GOT3 (cell line): ENCODE data around the gene METTL24.

Experiments
- DNase-seq: peaks from one replicate; lab custom pipeline; 2025; ENCODE audit warnings: mixed read lengths; lab: John Stamatoyannopoulos, UW

METTL24 gene

DNA sequence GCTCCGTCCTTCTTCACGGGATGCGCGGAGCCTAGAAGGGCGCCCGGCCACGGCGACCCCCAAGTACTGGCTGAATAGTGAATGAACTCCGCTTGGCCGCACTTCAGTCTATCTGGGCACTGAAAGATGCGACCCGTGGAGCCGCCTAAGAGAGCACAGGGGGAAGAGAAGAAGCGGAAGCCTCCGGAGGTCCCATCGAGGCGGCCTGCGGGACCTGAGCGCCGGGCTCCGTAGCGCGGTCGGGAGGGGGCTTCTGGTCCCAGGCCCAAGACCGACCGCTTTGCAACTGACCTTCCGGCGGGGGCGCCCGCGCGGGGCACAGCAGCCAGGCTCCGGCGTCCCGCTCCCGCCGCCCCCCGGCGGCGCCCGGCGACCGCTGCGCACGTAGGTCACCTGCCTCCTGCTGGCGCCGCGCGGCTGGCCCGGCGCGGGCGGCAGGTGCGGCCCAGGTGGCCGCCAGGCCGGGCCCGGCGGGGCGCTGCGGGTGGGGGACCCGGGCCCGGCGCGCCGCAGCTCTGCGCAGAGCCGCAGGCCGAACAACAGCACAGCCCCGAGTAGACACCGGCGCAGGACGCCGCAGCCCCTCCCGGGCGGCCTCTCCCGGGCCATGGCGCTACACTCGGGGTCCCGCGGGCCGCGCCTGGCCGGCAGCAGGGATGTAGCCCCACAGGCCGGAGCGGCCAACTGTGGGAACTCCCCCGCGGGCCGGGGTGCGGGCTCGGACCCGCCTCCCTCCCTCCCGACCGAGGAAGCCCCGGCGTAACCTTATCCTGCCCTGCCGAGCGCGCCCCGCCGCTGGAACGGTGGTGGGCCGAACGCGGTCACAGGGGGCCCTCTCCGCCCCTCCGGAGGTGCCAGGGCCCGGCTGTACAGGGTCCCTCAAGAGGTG lies at the start of gene METTL24:
Gene METTL24, minus strand, starts transcription at position 686 of the 889 bp plus-strand sequence. Its CDS starts 77 bp downstream, at position 609.
- no peak for DNase-seq

DNA sequence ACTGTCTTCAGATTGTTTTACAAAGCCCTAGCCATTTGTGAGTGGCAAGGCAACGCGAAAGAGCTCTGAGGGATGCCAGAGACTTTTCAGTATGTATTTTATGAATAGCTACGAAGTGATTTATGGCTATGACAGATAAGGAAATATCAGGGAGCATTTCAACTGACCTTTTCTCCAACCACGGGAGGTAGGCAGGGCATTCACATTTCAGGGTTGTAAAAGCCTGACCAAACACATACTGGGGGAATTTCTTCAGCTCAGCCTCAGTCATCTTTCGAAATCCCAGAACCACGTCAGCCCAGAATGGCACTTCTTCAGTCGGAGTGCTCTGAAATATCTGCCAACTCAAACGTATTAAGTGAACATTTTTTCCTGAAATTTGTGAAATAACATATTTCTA lies 46.5 kb upstream of the METTL24 start:
- DNase-seq: no peak

DNA sequence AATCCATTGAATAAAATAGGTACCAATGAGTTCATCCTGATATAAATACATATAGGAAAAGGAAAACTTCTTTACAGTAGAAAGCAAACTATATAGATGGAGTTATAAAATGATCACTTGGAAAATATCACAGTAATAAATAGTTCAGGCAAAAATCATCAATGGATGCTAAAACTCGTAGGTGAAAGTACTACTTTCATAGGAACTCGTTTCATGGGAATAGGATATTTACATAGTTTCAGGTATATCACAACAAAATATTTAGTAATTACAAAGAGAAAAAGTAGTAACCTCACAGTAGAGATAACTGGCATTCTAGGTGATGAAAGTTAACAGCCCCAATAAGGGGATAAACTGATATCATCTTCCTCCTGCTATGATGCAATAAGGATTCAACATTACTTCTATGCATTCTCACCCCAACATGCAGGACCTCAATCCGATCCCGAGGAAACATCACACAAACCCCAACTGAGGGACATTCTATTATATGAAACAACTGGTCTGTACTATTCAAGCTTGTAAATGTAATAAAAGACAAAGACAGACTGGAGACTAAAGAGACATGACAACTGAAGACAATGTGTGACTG lies 43.5 kb upstream of the METTL24 start:
- DNase-seq: no peak

- DNase-seq: no peak
These were observed 42.1 kb upstream of the METTL24 start for GRCh38 chr6:110400208-110400607.

DNA sequence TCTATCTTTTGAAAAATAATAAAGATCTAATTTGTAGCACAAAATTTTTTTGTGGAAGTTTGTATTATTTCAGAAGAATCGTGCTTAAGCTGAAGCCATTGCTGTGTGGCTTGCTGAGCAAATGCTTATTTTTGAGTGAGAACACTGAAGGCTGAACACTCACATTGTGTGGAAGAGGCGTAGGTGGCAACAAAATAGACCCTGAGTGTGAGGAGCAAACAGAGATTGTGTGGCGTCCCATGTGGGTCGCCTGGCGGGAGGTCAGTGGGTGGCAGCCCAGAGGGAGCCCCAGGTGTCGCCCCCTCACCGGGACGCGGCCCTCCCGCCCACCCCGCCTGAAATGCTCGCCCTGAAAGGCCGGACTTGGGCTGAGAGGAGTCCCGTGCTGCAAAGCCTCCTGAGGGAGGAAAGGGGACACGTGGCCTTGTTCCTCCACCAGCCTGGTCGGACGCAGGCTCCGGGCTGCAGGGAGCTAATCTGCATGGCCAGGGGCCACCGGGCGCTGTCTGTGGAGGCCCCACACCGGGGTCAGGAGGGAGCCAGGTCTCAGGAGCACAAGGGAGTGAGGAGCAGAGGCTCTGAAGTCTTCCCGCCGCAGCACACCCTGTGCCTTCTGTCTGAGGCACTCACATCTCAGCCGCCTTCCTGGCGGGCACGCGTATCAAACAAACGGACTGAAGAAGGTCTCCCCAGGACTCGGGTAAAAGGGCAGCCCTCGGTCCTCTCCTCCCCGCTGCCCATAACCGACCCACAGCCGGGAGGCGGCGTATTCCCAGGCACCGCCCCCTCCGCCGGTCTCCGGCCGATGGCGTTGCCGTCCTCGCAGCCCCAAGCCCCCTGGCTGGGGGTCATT lies 41.3 kb upstream of the METTL24 start:
- no peak for DNase-seq

GRCh38 chr6:110398778-110399177 lies 40.6 kb upstream of the METTL24 start:
- DNase-seq: no peak

DNA sequence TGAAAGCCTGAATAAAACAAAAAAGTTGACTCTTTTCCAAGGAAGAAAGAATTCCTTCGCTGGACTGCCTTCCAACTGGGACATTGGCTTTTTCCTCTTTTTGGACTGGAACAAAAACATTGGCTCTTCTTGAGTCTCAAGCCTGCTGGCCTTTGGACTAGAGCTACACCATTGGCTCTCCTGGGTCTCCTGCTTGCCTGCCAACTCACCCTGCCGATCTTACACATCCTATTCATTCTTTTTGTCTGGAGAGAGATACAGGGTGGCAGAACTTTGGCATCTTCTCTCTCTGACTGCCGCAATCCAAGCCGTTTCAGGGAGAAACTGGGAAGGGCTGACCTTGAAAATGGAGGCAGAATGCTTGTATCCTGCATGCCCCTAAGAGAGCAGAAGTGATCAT lies 37.1 kb upstream of the METTL24 start:
- no peak for DNase-seq

DNA sequence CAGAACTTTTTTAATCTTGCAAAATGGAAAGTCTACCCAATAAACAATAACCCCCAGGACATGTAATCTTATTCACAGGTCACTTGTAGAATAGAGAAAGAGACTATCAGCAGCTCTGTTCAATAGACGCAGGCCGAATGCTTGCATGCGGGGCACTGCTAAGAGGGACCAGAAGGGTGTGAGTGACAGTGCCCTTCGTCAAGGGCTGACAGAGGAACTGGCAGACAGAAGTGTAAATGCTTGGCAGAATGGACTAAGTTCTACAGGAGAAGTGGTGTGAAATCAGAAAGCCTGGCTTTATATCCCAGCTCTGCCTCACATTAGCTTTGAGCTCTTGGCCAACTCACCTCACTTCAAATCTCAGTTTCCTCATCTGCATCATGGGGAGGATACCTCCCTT lies 36.3 kb upstream of the METTL24 start:
- DNase-seq: no peak

GRCh38 chr6:110392727-110393126 lies 34.6 kb upstream of the METTL24 start:
- no peak for DNase-seq

GRCh38 chr6:110390404-110390803 lies 32.3 kb upstream of the METTL24 start:
- DNase-seq: no peak

DNA sequence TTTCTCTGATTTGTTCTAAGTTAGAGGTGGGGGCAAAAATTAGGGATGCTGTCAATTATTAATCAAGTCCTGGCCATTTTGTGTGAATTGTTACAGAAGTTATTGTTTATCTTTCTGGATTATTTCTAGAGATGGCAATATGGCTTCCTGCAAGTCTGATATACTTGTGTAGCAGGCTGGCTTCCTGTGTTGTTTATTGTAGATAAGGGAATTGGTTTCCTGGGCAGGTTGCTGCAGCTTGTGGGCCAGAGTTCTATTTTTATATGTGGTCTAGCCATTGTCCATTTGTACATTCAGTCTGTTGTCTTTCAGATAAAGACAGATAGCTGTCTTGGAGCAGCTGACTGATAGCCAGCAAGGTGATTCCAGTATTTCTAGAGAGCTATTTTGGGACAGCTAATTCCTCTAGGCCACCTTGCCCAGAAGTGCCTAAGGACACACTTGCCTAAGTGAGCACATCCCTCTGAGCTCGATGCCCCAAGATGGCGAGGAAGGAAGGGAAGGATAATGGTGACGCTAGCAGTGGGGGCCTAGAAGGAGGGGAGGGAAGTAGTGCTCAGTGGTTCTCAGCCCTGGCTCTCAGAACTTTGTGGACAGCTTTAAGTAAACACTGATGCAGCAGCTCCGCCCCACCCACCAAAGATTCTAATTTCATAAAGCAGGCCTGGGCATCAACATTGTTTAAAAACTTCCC lies 31.7 kb upstream of the METTL24 start:
- no peak for DNase-seq

DNA sequence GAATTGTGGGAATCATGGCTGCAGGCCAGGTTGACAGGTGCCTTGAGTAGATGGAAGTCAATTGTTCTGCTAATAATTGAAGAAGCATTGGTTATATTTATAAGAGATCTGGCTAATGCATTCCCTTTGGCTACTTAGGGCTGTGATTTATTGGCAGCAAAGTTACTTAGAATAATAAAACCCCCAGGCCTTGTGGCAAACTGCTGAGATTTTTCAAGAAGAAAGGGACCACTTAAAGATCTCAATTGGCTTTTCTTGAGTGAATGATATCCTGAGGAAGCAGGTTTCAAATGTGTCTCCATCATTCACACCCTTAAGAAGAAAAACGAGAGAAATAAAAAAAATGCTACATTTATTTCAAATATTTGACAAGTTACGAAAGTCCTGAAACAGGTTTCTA lies 29.8 kb upstream of the METTL24 start:
- DNase-seq: no peak

- DNase-seq: no peak
These were observed 27.3 kb upstream of the METTL24 start for GRCh38 chr6:110385458-110385863.

DNA sequence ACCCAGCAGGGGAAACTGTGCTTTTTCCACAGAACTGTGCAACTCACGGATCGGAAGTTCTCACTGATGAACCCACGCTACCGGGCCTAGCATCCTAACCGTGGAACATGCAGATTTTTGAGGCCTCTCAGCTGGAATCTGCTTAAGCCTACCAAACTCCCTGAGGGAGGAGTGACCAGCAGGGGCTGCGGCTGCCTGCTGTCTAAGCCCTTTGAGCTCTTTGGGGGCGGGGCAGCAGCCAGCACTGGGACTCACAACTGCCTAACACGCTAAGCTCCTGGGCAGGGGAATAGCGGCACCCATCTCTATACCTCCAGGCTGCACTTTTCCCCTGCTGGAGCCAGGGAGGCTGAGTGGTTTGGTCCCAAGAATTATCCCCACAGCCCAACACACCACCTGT lies 20.4 kb upstream of the METTL24 start:
- DNase-seq: no peak

GRCh38 chr6:110369066-110369465 lies 10.9 kb upstream of the METTL24 start:
- no peak for DNase-seq

- no peak for DNase-seq
These were observed 10.1 kb upstream of the METTL24 start for GRCh38 chr6:110368284-110368683.

DNA sequence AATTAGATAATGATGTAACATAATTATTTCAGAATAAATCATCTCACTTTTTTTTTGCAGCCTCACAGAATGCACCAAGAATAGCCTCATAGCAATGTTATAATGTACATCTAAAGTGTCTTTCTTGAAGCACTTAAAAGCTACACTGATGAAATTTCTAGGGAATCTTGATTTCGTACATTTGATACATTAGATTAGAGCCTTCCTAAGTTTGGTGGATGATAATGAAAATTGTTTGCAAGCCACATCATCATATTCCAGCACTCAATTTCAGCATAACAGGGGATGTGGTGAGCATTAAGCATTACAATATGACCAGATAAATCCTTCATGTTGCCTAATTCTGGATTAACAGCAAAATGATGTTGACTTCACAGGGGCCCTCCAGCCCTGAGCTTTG lies 9.7 kb upstream of the METTL24 start:
- no peak for DNase-seq

DNA sequence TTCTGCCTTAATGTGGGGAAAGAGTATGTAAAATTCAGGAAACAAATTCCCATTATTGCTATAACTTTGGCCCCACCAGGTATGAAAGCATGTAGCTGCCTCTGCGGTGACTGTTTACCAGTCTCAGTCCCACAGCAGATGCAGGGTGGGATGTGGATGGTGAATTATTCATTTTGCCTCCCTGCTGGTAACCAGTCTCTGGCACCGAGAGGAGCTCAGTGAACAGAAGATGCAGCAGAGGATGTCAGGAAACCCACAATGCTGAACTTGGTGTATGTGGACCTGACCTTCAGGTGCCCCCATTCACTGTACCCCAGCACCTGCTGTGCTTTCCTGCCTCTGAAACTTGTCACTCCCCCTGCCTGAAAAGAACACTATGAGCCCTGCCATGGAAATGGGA lies 8.8 kb upstream of the METTL24 start:
- no peak for DNase-seq

- no peak for DNase-seq
These were observed 8.1 kb upstream of the METTL24 start for GRCh38 chr6:110366256-110366655.

DNA sequence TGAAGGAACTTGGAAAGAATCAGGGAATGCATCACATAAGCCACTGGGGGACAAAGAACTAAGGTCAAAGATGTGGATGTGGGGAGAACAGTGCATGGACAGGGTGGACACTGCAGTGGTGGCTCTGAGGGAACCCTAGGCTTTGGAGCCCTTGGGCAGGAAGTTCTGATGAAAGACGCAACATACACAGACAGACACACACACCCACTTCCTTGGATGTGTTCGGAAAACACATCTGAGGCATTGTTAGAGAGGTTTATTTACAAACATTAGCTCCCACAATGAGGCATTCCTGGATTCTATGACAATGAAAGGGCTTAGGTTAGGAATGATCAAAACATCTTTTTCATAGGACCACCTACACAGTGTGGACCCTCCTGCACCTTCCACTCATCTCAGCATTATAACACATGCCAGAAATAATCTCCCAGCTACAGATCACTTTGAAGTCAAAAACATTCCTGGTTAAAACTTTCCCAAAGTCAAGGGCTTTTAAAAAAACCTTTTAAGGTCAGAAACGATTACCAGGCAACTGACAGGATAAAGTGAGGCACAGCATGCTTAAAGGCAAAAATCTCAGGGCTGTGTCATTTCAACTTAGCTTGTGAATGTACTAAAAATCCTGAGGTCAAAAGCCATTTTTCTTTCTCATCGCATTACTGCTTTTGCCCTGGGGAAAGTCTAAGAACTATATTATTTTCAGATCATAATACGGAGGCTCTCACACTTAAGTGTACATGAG lies 6.4 kb upstream of the METTL24 start:
- DNase-seq: no peak

DNA sequence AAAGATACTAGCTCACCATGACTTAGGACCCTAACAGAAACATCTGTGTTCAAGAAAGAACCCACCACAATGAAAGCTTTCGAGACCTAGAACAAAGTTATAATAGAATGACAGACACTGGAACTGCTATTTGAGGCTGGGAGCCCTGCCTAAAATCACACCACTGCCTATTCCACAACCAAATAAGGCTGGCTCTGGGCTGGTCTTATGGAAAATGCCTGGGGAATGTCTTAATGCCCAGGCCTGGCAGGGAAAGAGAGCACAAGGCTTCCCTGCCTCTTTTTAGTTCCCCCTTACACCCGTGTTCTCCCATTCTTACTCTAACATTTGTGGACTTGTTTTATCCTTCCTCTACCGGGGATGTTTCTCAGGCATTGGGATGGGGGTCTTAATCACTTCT lies 5.6 kb upstream of the METTL24 start:
- DNase-seq: no peak
